HG03521 (cell line): ENCODE measurements around the gene TAF7L.

ENCODE experiments used
- ATAC-seq: cut with Tn5 transposase; IDR thresholded peaks from one replicate; pipeline ENCODE4 v1.9.1; 2021; ENCODE audit warnings: mild to moderate bottlenecking, moderate library complexity; ENCODE audit not compliant: unreplicated experiment

Gene TAF7L

DNA sequence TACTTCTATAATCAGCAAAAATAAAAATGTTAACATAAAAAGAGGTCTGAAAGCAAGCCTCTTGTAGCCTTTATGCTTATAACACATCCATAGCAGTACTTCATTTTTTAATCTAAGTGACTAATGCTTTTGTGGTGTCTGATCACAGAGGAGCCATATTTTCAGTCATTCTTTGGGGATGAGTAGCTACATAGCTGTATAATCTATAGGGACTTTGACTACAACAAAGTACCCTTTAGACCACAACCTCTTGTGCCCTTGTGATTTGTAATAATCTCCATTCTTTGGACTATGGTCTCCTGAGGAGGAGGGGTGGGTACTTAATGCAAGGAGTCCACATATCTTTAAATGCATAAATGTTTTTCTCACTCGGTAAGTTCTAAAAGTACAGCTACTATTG lies 62.0 kb downstream of the TAF7L start:
- no peak for ATAC-seq

DNA sequence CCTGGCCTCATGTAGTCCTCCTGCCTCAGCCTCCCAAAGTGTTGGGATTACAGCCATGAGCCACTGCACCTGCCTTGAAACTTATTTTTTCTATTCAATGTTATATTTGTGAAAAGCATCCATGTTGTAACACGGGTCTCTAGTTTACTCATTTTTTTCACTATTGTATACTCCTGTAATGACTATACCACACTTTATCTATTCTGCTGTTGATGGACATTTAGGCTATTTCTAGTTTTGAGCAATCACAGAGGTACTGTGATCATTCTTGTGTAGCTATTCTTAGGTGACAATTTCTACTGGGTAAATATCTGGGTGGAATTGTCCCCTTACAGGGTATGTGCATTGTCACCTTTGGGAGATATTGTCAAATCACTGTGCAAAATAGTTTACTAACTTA lies 67.9 kb downstream of the TAF7L start:
- ATAC-seq = no peak

DNA sequence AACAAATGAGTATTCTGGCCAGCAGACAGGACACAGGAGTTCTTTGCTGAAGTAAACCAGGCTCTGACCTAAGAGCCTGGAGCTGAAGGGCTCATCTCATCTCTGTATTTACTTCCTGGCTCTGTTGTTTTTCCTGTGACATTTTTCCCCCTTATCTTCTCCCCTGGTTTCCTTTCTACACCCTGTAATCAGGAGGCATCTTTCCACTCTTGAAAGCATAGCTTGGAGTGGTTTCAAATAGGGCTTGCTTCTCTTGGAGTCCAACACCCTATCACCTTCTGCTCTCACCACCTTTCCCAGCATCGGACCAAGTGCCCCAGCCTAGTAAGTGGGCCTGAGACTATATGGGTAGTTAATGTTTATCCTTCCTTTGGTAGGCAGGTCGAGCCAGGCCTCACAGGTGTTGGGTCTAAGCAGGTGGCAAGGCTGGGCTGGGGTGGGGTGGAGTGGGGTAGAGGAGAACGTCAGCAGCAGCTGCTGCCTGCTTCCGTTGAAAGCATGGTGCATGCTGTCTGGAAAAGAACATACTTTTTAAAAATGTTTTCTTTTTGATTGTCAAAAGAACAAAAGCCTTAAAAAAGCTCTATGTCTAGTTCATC lies 70.4 kb downstream of the TAF7L start:
- no peak for ATAC-seq

DNA sequence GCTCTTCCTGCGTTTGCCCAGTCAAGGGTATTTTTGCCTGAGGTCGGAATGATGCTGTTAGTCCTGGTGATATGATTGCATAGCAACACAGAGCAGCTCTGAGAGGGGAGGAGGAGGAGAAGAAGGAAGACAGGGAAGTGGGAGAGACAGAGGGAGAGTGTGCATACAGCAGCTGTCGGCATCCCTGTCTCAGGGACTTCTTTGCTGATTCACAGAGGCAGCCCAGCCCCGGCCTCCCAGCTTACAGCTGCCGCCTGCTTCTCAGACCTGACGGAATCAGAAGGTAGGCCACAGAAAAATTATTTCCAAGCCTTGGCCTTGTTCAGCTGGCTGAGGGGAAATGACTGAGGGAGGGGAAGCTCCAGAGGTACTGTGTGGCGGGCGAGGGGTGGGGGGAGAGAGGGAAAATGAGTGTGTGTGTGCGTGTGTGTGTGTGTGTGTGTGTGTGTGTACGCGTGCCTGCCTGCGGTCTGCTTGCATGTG lies 71.2 kb downstream of the TAF7L start:
- ATAC-seq = no peak

DNA sequence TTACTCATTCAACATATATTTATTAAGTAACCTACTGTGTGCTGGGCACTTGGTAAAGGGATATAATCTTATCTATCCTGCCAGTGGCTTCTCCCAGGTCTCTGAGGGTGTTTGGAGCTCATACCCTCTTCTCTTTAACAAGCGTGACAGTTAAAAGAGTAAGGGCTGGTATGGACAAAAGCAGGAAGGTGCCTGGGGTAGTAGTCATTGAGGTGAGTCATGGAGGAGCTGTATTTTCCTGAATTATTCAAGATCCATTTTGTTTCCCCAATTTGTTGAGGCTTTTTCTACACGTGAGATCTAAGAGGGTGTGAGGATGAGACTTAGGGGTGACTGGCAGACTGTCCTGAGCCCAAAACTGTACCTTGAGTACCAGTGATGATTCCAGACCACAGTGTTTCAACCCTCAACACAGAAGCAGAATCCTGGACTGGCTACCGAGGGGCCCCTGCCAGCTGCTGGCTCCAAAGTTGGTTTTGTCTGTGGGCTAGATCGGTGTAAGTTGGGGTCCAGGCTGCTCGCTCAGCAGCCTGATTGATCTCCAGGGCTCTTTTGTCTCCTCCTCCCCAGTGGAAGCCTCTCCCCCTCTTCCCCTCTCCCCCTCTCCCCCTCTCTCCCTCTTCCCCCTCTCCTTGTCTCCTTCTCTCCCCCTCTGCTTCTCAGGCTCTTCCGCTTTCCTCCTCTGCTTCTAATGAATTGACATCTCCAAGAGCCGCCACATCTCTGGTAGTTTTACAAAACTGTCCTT lies 71.8 kb downstream of the TAF7L start, which contains the start of gene DRP2:
TSS of gene DRP2 (plus strand) at position 671 of the 748 bp plus-strand sequence. CDS start 11,862 bp downstream, outside the sequence.
- ATAC-seq = no peak
